ENCODE measurements around the gene SELE. TPM values are rescaled to one million over a fixed set of nuclear protein-coding genes. Genes with fewer than 3 reads are reported as not detected.

The SELE gene
- total and polyA plus RNA-seq, 4 donors: 0.09 to 4.2 (median 3.3) TPM

DNA sequence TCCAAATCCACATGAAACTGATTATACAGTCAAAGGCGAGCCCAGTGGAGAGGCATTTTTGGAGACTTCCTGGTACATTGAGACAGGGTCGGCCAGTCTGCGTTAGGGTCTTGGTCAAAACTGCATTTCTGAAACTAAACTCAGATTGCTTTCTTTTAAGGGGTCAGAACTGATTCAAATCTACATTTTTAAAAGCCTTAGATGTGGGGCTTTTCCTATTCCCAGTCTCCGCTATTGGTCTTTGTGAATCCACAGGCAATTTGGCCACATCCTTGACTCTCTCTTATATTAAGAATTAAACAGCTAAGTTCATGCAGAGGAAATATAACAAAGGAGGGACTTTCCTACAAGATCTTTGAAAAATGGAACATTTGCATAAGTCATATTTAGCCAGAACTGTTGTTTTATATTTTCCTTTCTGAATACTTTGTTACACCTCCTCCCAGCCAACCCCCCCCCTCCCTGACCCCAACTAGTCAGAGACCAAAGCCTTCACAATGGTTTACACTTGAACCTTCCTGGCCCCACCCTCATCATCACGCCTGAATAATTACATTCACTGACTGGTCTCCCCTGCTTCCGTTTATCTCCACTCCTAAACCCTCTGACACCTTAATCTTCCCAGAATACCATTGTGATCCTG lies 53.4 kb downstream of the SELE start (continued):
- no peak for TF ChIP-seq GABPA (IDR thresholded peaks at IDR 0.05 in 1 of 2, conservative IDR thresholded peaks at IDR 0.05 in 1 of 2)
- TF ChIP-seq ATF3 (IDR thresholded peaks at IDR 0.05): no peak
- TF ChIP-seq JUND (IDR thresholded peaks at IDR 0.05): no peak

DNA sequence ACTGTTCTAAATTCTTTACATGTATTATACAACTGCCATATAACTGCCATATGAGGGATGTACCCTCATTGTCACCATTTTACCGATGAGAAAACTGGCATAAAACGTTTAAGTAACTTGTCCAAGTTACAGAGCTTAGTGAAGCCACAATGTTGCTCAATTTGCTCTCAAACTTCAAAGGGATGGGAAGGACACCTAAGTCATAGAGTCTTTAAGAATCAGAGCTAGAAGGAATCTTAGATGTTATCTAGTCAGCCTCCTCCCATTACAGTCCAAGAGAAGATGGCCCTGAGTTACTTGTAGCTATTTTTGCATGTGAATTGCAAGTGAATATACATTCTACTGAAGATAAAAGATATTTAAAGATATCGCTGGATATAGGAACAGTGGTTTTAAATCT lies 54.2 kb downstream of the SELE start:
- H3K36me3 ChIP-seq (ENCODE audit: control insufficient read depth in 4 of 4, insufficient read depth in 3 of 4, low read depth in 1 of 4, low read length in 3 of 4): no peaks in the 10 kb centered on the region
- H3K4me1 ChIP-seq (ENCODE audit: control insufficient read depth in 4 of 4, insufficient read depth in 4 of 4, low read length in 3 of 4): no peaks in the 10 kb centered on the region
- no peak overlapping the region for H3K27ac ChIP-seq (ENCODE audit: low read depth in 1 of 2, low read length in 2 of 2)
- H3K27me3 ChIP-seq (ENCODE audit: control insufficient read depth in 4 of 4, insufficient read depth in 4 of 4, low read length in 3 of 4): peaks cover 0 to 3% (median 0%) of the 10 kb centered on the region in 4 donors
- DNase-seq (ENCODE audit: low spot score): no peak
- H3K9ac ChIP-seq (ENCODE audit: low read depth in 1 of 2, low read length in 2 of 2): no peak overlapping the region
- H3K4me3 ChIP-seq (ENCODE audit: low read depth in 1 of 3, low read length in 3 of 3): no peak overlapping the region
- TF ChIP-seq TAF1 (conservative IDR thresholded peaks at IDR 0.05) (no peak), RAD21 (IDR thresholded peaks at IDR 0.05) (no peak), HNF4G (IDR thresholded peaks at IDR 0.05) (no peak), FOXA2 (IDR thresholded peaks at IDR 0.05) (no peak), EGR1 (IDR thresholded peaks at IDR 0.05; ENCODE audit: low read depth in 2 of 2) (no peak), CTCF (IDR thresholded peaks at IDR 0.05; ENCODE audit: low read depth, low read length, missing input control) (no peak), NR2F2 (IDR thresholded peaks at IDR 0.05) (no peak), RXRA (IDR thresholded peaks at IDR 0.05) (no peak), REST (IDR thresholded peaks at IDR 0.05) (no peak), JUND (IDR thresholded peaks at IDR 0.05) (no peak), SP1 (IDR thresholded peaks at IDR 0.05) (no peak), ZBTB33 (IDR thresholded peaks at IDR 0.05) (no peak), FOXA1 (IDR thresholded peaks at IDR 0.05) (no peak)
- TF ChIP-seq, protein P1, sequence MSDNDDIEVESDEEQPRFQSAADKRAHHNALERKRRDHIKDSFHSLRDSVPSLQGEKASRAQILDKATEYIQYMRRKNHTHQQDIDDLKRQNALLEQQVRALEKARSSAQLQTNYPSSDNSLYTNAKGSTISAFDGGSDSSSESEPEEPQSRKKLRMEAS (IDR thresholded peaks at IDR 0.05): no peak
- H3K9me3 ChIP-seq (ENCODE audit: control insufficient read depth in 4 of 4, low read length in 3 of 4): no peaks in the 10 kb centered on the region
- 79% methylated on average over 3 of the region's 3 CpGs for WGBS
